ENCODE results near the gene ADAM12.

- TF ChIP-seq CTCF (IDR thresholded peaks at IDR 0.05) (no peak), POLR2A (IDR thresholded peaks at IDR 0.05) (no peak)
Measured at GRCh38 chr10:126034586-126034985, 353.7 kb downstream of the ADAM12 start.

Measured in prostate gland (tissue), 2 donors.